GM18907 (cell line): ENCODE results near the gene PRPSAP2.

Experiments
- ATAC-seq: cut with Tn5 transposase; IDR thresholded peaks from one replicate; pipeline ENCODE4 v1.9.1; 2021; ENCODE audit warnings: mild to moderate bottlenecking, moderate library complexity; ENCODE audit not compliant: unreplicated experiment

The PRPSAP2 gene

GRCh38 chr17:18960803-18961511 lies 103.0 kb downstream of the PRPSAP2 start:
- ATAC-seq, result peak; percentile 78

GRCh38 chr17:18961634-18962493 lies 103.9 kb downstream of the PRPSAP2 start:
- ATAC-seq, result no peak

GRCh38 chr17:18962494-18962815 lies 104.5 kb downstream of the PRPSAP2 start:
- no peak for ATAC-seq

- ATAC-seq, result no peak
Observed at GRCh38 chr17:18963126-18964017, 105.4 kb downstream of the PRPSAP2 start.

DNA sequence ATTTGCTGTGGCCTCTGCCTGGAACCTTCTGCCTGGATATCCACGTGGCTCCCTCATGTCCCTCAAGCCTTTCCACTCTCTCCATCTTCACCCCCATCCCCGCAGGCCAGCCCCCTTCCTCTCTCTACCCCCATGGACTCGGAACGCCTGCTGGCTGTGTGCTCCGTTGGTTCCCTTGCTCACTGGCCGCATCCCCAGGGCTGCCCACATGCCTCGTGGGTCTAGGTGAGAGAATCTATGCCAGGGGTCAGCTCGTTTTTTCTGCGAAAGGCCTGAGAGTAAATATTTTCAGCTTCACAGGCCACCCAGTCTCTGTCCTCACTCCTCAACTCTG lies 106.1 kb downstream of the PRPSAP2 start:
- no peak for ATAC-seq

DNA sequence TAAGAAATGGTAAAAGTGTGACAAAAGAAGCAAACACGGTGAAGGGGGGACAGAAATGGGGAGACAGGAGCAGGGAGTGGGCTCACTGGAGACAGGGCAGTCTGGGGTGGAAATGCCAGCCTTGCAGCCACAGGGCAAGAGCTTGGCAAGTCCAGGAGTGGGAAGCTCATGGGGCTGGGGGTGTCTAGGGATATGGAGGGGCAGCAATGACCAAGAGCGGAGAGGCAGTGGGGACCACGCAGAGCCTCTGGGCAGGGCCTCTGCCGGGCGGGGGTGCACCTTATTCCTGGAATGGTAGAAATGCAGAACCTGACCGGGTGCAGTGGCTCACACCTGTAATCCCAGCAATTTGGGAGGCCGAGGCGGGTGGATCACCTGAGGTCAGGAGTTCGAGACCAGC lies 106.6 kb downstream of the PRPSAP2 start:
- no peak for ATAC-seq

DNA sequence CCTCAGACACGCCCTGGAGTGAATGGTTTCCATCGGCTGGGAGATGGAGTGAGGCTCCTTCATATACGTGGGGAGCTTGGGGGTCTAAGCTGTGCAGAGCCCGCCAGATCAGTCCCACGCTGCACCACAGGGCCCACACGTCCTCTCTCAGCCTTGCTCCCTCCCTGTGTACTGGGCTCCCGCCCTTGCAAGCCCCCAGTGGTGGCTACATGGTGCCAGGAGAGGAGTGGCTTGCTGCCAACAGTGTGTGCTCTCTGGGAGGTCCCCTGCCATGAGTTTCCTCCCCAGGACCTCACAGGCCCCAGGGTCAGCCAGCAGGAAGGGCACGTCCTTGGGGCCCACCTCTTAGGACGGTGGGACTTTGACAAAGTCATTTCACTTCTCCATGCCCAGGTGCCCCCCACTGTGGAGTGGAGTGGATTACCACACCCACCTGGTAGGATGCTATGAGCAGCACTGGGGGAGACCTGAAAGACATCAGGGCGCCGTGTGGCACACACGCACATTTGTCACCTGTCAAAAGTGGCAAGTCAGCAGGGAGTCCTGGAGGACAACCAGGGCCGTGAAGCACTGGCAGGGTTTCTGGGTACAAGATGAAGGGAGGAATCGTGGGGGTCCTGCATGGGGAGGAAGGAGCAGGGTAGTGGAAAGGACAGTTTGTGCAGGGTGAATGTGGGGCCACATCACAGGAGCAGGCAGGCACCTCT lies 107.8 kb downstream of the PRPSAP2 start:
- no peak for ATAC-seq

DNA sequence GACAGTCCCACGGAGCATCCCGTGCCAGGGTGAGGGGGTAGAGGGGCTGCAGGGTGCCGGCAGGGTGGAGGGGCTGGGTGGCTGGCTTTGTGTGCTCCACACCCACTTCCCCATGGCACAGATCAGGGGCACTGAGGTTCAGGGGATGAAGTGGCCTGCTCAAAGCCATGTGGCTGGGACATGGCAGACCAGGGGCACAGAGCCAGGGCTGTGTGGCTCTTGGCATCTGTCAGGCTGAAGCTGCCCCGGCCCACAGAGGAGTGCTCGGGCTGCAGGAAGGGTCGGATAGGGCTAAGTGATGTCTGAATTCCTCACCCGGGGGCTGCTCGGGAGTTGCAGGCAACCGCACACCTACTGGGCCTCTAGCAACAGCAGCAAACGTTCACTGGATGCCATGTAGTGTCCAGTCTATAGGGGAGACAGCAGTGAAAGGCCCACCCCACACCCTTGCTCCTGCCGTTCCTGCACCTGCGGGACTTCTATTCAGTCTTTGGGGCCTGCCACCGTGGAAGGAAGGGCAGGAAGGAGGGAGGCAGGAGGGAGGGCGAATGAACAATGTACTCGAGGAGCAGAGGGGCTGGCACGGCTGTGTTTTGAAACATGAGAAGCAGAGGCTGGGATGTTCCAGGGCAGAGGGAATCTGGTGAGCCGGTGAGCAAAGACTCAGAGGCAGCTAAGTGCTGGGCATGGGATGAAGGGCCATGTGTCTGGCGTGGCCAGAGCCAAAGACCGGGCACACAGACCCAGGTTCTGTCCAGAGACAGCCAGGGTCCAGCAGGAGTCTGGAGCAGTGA lies 109.1 kb downstream of the PRPSAP2 start:
- ATAC-seq, result no peak

- ATAC-seq, result no peak
Observed at GRCh38 chr17:18967916-18968315, 110.0 kb downstream of the PRPSAP2 start.

- ATAC-seq, result no peak
Observed at GRCh38 chr17:18968345-18968744, 110.4 kb downstream of the PRPSAP2 start.

- no peak for ATAC-seq
Observed at GRCh38 chr17:18968945-18969887, 111.3 kb downstream of the PRPSAP2 start.

DNA sequence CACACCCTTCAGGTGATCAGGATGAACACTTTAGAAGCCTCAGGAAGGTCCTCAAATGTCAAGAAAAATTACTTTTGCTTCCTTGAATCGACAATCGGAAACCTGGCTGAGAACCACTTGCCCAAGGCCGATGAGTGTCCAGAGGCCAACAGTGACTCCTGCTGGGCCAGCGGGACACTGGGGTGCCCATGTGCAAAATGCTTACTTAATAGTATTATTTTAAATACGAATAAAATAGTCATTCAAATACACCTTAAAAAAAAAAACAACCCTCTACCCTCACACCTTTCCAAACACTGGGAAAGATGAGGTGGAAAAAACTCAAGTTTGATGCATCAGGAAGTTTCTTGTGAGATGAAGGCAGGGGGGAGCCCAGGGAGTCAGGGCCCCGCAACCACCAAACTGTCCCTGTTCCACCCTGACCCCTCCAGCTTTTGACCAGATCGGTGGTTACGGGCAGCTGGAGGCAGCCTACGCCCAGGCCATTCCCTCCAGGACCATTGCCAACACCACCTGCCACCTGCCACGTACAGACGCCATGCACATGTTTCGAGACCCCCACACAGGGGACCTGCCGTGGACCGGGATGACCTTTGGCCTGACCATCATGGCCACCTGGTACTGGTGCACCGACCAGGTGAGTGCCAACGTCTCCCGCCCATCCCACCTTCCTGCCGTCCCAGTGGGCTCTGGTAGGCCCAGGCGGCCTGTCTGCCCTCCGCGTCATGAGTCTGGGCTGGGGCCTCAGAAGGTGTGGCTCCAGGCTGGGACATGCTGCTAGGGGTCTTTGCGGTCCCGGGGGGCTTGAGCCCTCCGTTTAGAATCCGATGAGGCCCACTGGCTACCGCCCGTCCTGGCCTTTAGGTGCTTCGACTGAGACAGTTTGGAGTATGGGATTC lies 112.9 kb downstream of the PRPSAP2 start:
- ATAC-seq, result no peak

- ATAC-seq, result no peak
Observed at GRCh38 chr17:18971801-18972200, 113.9 kb downstream of the PRPSAP2 start.

GRCh38 chr17:18974407-18975149 lies 116.6 kb downstream of the PRPSAP2 start:
- no peak for ATAC-seq

DNA sequence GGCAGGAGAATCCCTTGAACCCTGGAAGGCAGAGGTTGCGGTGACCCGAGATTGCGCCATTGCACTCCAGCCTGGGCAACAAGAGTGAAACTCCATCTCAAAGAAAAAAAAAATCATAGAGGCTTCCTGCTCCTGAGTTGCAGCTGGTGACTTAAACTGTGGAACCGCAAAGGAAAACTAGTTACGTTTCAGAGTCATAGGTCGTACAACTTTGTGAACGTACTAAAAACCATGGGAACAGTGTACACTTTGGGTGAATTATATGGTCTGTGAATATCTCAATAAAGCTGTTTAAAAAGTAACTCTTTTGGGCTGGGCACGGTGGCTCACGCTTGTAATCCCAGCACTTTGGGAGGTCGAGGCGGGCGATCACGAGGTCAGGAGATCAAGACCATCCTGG lies 117.7 kb downstream of the PRPSAP2 start:
- no peak for ATAC-seq

- no peak for ATAC-seq
Observed at GRCh38 chr17:18976201-18976600, 118.3 kb downstream of the PRPSAP2 start.

DNA sequence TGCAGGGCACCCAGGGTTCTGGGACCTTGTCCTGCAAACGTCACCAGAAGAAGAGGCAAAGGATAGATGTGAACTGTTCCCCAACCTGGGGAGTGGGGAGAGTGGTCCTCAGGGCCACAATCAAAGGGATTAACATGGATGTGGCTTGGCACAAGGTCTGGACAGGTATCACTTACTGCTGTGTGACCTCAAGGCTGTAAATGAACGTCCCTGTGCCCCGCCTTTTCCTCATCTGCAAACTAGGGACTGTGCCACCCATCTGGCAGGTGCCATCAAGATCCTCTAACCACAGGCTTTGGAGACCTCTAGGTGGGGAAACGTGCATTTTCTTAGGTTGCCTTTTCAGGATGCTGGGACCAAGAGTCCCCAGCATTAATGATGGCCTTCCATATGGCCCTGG lies 119.1 kb downstream of the PRPSAP2 start:
- ATAC-seq, result no peak
